ENCODE data around the gene COL11A2. TPM values are rescaled to one million over a fixed set of nuclear protein-coding genes. Genes with fewer than 3 reads are reported as not detected.

The COL11A2 gene
- 0.13 and 0.83 TPM in 2 replicates for total RNA-seq

GRCh38 chr6:33192105-33192646, at the start of gene COL11A2:
TSS of gene COL11A2 (minus strand) at chr6:33192467. CDS start at chr6:33192240, 227 bp downstream.

DNA sequence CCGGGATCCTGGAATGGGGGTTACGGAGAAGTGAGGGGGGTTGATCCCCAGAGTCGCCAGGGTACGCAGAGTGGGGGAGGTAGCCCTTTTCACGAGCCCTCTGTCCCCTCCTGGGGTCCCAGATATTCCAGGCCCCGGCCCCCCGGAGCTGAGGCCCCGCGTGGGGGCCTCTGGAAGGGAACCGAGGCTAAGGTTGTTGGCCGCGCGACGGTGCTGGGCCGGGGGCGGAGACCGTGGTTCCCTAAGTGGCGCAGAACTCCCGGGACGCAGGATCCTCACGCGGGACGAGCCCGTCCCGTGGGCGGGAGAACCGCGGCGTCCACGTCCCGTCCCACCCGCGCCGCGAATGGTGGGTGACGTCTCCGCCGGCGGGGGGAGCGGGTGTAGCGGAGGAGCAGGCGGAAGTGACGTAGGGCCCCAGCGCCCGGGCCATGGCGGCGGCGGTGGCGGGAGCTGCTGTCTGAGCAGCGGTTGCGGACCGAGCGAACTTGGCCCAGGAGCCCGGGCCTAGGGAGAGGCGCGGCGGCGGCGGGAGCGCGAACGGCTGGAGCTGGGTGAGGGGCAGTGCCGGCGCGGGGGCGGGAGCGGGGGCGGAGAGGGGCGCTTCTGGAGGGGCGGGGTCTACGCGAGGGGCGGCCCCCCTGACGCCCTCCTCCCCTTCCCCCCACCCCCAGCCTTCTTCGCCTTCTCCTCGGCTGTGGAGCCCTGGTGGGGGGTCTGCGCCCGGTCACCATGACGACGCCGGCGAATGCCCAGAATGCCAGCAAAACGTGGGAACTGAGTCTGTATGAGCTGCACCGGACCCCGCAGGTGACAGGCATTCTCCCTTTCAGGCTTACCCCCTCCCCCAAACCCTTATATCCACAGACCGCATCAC, 16.1 kb upstream of the COL11A2 start, which contains the start of gene RING1:
TSS of gene RING1 (plus strand) at position 410 of the 877 bp plus-strand sequence. CDS start at position 733, 323 bp downstream.

GRCh38 chr6:33204415-33205190, 12.3 kb upstream of the COL11A2 start, which contains the start of gene HSD17B8:
TSS of gene HSD17B8 (plus strand) at chr6:33204655. CDS start at chr6:33204669, 14 bp downstream.

GRCh38 chr6:33200219-33201146, 8.2 kb upstream of the COL11A2 start, which contains the start of the genes RXRB and SLC39A7:
TSS of gene RXRB (minus strand) at chr6:33200665. CDS start at chr6:33200476, 189 bp downstream.
TSS of gene SLC39A7 (plus strand) at chr6:33200867. CDS start at chr6:33201246, 379 bp downstream.

Other genes starting within 250 kb of the COL11A2 start
- 3.3 and 8.5 TPM in 2 replicates for gene HLA-DMA, start 239.4 kb downstream of the COL11A2 start, total RNA-seq
- 84.5 and 93.0 TPM in 2 replicates for gene BRD2, start 223.9 kb downstream of the COL11A2 start, total RNA-seq
- gene HLA-DOA, start 182.9 kb downstream of the COL11A2 start, total RNA-seq: 2.1 TPM in 1 of 2 replicates, not detected in the other
- 0.17 and 3.8 TPM in 2 replicates for gene HLA-DPA1, start 118.8 kb downstream of the COL11A2 start, total RNA-seq
- 2.8 and 19.5 TPM in 2 replicates for gene HLA-DPB1, start 116.5 kb downstream of the COL11A2 start, total RNA-seq
- gene RXRB, start 8.2 kb upstream of the COL11A2 start, total RNA-seq: 32.2 and 34.4 TPM in 2 replicates
- 158 and 190 TPM in 2 replicates for gene SLC39A7, start 8.4 kb upstream of the COL11A2 start, total RNA-seq
- 4.2 and 5.4 TPM in 2 replicates for gene HSD17B8, start 12.2 kb upstream of the COL11A2 start, total RNA-seq
- gene RING1, start 16.0 kb upstream of the COL11A2 start, total RNA-seq: 33.2 and 33.3 TPM in 2 replicates
- 40.2 and 44.2 TPM in 2 replicates for gene VPS52, start 79.4 kb upstream of the COL11A2 start, total RNA-seq
- 1,733 and 1,914 TPM in 2 replicates for gene RPS18, start 79.6 kb upstream of the COL11A2 start, total RNA-seq
- gene B3GALT4, start 84.7 kb upstream of the COL11A2 start, total RNA-seq: 4.9 and 7.6 TPM in 2 replicates
- gene WDR46, start 96.8 kb upstream of the COL11A2 start, total RNA-seq: 44.7 and 54.2 TPM in 2 replicates
- gene PFDN6, start 97.1 kb upstream of the COL11A2 start, total RNA-seq: 20.1 and 25.2 TPM in 2 replicates
- gene RGL2, start 106.5 kb upstream of the COL11A2 start, total RNA-seq: 27.0 and 46.3 TPM in 2 replicates
- gene TAPBP, start 121.6 kb upstream of the COL11A2 start, total RNA-seq: 91.0 and 112 TPM in 2 replicates
- gene ZBTB22, start 125.3 kb upstream of the COL11A2 start, total RNA-seq: 28.3 and 28.5 TPM in 2 replicates
- 32.6 and 46.1 TPM in 2 replicates for gene DAXX, start 130.5 kb upstream of the COL11A2 start, total RNA-seq
- 2.1 and 5.0 TPM in 2 replicates for gene KIFC1, start 199.4 kb upstream of the COL11A2 start, total RNA-seq
- gene PHF1, start 218.5 kb upstream of the COL11A2 start, total RNA-seq: 25.1 and 30.0 TPM in 2 replicates
- 102 and 104 TPM in 2 replicates for gene CUTA, start 225.6 kb upstream of the COL11A2 start, total RNA-seq
- 10.5 and 16.1 TPM in 2 replicates for gene SYNGAP1, start 227.6 kb upstream of the COL11A2 start, total RNA-seq

Data from smooth muscle cell of the pulmonary artery (primary cell).